HG02870 (cell line): ENCODE results near the gene VIT.

Experiments
- ATAC-seq: cut with Tn5 transposase; IDR thresholded peaks from one replicate; pipeline ENCODE4 v1.9.1; 2021; ENCODE audit warnings: mild to moderate bottlenecking, moderate library complexity; ENCODE audit not compliant: unreplicated experiment

The VIT gene

GRCh38 chr2:36754578-36754977 is 58.1 kb downstream of the VIT start:
- no peak for ATAC-seq

GRCh38 chr2:36756438-36756837 is 59.9 kb downstream of the VIT start:
- no peak for ATAC-seq

- no peak for ATAC-seq
These were observed 66.4 kb downstream of the VIT start for GRCh38 chr2:36762764-36763490.

GRCh38 chr2:36769106-36769505 is 72.6 kb downstream of the VIT start:
- ATAC-seq, result no peak

- peak; percentile 62 for ATAC-seq
These were observed 74.2 kb downstream of the VIT start for GRCh38 chr2:36770542-36771287.

GRCh38 chr2:36771671-36772070 is 75.2 kb downstream of the VIT start:
- ATAC-seq, result no peak

GRCh38 chr2:36773947-36774346 is 77.4 kb downstream of the VIT start:
- ATAC-seq, result no peak

- no peak for ATAC-seq
These were observed 78.8 kb downstream of the VIT start for GRCh38 chr2:36775261-36775660.

- ATAC-seq, result no peak
These were observed 79.3 kb downstream of the VIT start for GRCh38 chr2:36775806-36776205.

- no peak for ATAC-seq
These were observed 80.8 kb downstream of the VIT start for GRCh38 chr2:36777272-36777671.

- no peak for ATAC-seq
These were observed 81.3 kb downstream of the VIT start for GRCh38 chr2:36777788-36778187.

GRCh38 chr2:36779462-36779861 is 83.0 kb downstream of the VIT start:
- ATAC-seq, result no peak

GRCh38 chr2:36780231-36780839 is 83.8 kb downstream of the VIT start:
- ATAC-seq, result peak; percentile 48

- ATAC-seq, result no peak
These were observed 85.6 kb downstream of the VIT start for GRCh38 chr2:36781907-36782720.

- ATAC-seq, result no peak
These were observed 86.7 kb downstream of the VIT start for GRCh38 chr2:36783246-36783645.

- ATAC-seq, result peak; percentile 74
These were observed 88.8 kb downstream of the VIT start for GRCh38 chr2:36785179-36785795.

- ATAC-seq, result no peak
These were observed 92.8 kb downstream of the VIT start for GRCh38 chr2:36789181-36789804.

GRCh38 chr2:36792951-36793350 is 96.4 kb downstream of the VIT start:
- ATAC-seq, result no peak

GRCh38 chr2:36797324-36798070 is 101.0 kb downstream of the VIT start:
- no peak for ATAC-seq

- no peak for ATAC-seq
These were observed 102.2 kb downstream of the VIT start for GRCh38 chr2:36798724-36799123.
